GM23248 (cell line): Measurements from ENCODE around the gene LAIR2.
"Not testable (repeated sequence)": the region's sequence is repeated elsewhere in the genome, so short reads cannot be mapped to it uniquely, and the experiment has no call there.

Source experiments
- EZH2 ChIP-seq: fragments of 200-600 bp; sonication (generic); IDR thresholded peaks from 2 replicates; pipeline ENCODE4 v1.6.1; 2018; ENCODE audit warnings: antibody characterized with exemption, mild to moderate bottlenecking; ENCODE audit not compliant: insufficient read depth, poor library complexity, severe bottlenecking
- EZH2phosphoT487 ChIP-seq: fragments of 200-600 bp; sonication (generic); IDR thresholded peaks from 2 replicates; pipeline ENCODE4 v1.6.1; 2018; ENCODE audit warnings: antibody characterized with exemption, moderate library complexity, mild to moderate bottlenecking, low read depth; ENCODE audit not compliant: insufficient read depth

GRCh38 chr19:54498451-54498772 lies 4.2 kb upstream of the LAIR2 start:
- TF ChIP-seq EZH2phosphoT487, EZH2: not testable (repeated sequence)
